ENCODE measurements around the gene SPRR5. TPM values are rescaled to one million over a fixed set of nuclear protein-coding genes. Genes with fewer than 3 reads are reported as not detected.

The SPRR5 gene
- total RNA-seq, 1 experiment from 2014 or later = not detected

GRCh38 chr1:152972196-152972886 is 25.3 kb downstream of the SPRR5 start:
- ChIA-PET POLR2A (ENCODE audit: unreplicated experiment) (no interaction called here), CTCF (no interaction called here)
- no peaks in the 10 kb centered on the region for H3K36me3 ChIP-seq (ENCODE audit: low read depth)
- intact Hi-C loops (cut with micrococcal nuclease; ENCODE audit: unreplicated experiment) = no loop called here
- H3K9me2 ChIP-seq (ENCODE audit: insufficient read depth) = no peaks in the 10 kb centered on the region
- no peak for DNase-seq
- no peak overlapping the region for H3K27ac ChIP-seq
- BruUV-seq (replicated peaks) = no TSS peak
- H3F3A ChIP-seq (ENCODE audit: insufficient read depth, low read depth) = no peaks in the 10 kb centered on the region; the same call in 1 of the 2 replicates
- no peaks in the 10 kb centered on the region for H3K9me3 ChIP-seq (ENCODE audit: insufficient read depth, low read depth)
- no peaks in the 10 kb centered on the region for H3K27me3 ChIP-seq (ENCODE audit: insufficient read depth, low read depth)
- no peaks in the 10 kb centered on the region for H4K20me1 ChIP-seq (ENCODE audit: insufficient read depth)
- TF ChIP-seq EZH2 (IDR thresholded peaks at IDR 0.05; ENCODE audit: low read depth) = no peak
- no peak for TF ChIP-seq CTCF (conservative IDR thresholded peaks at IDR 0.05)
- H2AFZ ChIP-seq = no peak overlapping the region
- no peak overlapping the region for H3K4me3 ChIP-seq
- no peak overlapping the region for H3K4me2 ChIP-seq
- H3K4me1 ChIP-seq (replicated peaks; ENCODE audit: insufficient read depth) = peaks cover 5% of the 10 kb centered on the region
- H3K79me2 ChIP-seq (ENCODE audit: low read depth) = no peaks in the 10 kb centered on the region

DNA sequence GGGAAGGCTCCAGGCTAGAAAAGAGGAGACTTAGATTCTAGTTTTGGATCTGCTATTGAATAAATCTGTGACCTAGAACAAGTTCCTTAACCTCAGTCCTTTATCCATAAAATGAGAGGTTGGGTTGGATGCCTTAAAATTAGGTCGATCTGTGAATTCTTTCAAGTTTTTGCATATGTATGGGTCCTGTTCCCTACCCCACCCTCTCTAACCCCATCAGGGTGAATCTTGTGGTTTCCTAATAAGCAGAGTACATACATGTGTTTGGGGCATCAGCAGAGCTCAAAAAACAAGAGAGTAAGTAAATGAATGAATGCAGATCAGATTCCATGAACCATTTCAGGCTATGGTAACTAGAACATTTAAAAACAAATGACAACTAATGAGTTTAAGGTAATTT is 29.7 kb downstream of the SPRR5 start:
- H3K4me3 ChIP-seq = no peak overlapping the region
- no peaks in the 10 kb centered on the region for H3K9me2 ChIP-seq (ENCODE audit: insufficient read depth)
- no peaks in the 10 kb centered on the region for H3F3A ChIP-seq (ENCODE audit: insufficient read depth, low read depth)
- ChIA-PET CTCF (no interaction called here), POLR2A (ENCODE audit: unreplicated experiment) (no interaction called here)
- no TSS peak for BruUV-seq (replicated peaks)
- no peak overlapping the region for H3K27ac ChIP-seq
- no peaks in the 10 kb centered on the region for H3K79me2 ChIP-seq (ENCODE audit: low read depth)
- no peaks in the 10 kb centered on the region for H3K9me3 ChIP-seq (ENCODE audit: insufficient read depth, low read depth)
- H3K27me3 ChIP-seq (ENCODE audit: insufficient read depth, low read depth) = no peaks in the 10 kb centered on the region
- H3K36me3 ChIP-seq (ENCODE audit: low read depth) = no peaks in the 10 kb centered on the region
- H2AFZ ChIP-seq = no peak overlapping the region
- no peaks in the 10 kb centered on the region for H4K20me1 ChIP-seq (ENCODE audit: insufficient read depth)
- DNase-seq = no peak
- H3K4me2 ChIP-seq = no peak overlapping the region
- intact Hi-C loops (cut with micrococcal nuclease; ENCODE audit: unreplicated experiment) = no loop called here
- H3K4me1 ChIP-seq (replicated peaks; ENCODE audit: insufficient read depth) = peaks cover 2% of the 10 kb centered on the region; the same call in 1 of the 2 replicates
- TF ChIP-seq CTCF (conservative IDR thresholded peaks at IDR 0.05) = no peak
- no peak for TF ChIP-seq EZH2 (IDR thresholded peaks at IDR 0.05; ENCODE audit: low read depth)

DNA sequence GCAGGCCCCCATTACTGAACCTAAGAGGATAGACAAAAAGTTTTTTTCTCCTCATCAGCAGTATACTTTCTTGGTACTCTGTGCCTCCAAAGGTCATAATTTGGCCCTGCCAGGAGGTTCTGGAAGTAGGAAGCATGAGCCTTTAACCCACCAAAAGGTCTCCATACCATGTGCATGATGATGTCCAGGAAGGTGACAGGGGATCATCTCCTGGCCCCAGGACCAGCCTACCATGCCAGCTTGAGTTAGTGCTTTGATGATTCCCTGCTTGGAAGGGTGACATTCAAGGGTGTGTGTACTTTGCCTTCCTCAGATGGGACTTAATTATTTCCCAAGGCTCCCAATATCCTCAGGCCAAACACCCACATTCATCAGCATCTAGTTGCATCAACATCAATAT is 30.6 kb downstream of the SPRR5 start:
- DNase-seq = no peak
- no peaks in the 10 kb centered on the region for H4K20me1 ChIP-seq (ENCODE audit: insufficient read depth)
- H3K36me3 ChIP-seq (ENCODE audit: low read depth) = no peaks in the 10 kb centered on the region
- H3K79me2 ChIP-seq (ENCODE audit: low read depth) = no peaks in the 10 kb centered on the region
- H2AFZ ChIP-seq = no peak overlapping the region
- no peak overlapping the region for H3K4me2 ChIP-seq
- H3K4me1 ChIP-seq (replicated peaks; ENCODE audit: insufficient read depth) = peaks cover 11% of the 10 kb centered on the region
- no TSS peak for BruUV-seq (replicated peaks)
- intact Hi-C loops (cut with micrococcal nuclease; ENCODE audit: unreplicated experiment) = no loop called here
- ChIA-PET CTCF (no interaction called here), POLR2A (ENCODE audit: unreplicated experiment) (interaction anchor here (0.6 kb wide), 1 partner anchor 175 kb away, joined by 5 read pairs; no protein-coding TSS in a partner anchor)
- TF ChIP-seq CTCF (conservative IDR thresholded peaks at IDR 0.05) (no peak), EZH2 (IDR thresholded peaks at IDR 0.05; ENCODE audit: low read depth) (no peak)
- H3K4me3 ChIP-seq = no peak overlapping the region
- H3K9me2 ChIP-seq (ENCODE audit: insufficient read depth) = no peaks in the 10 kb centered on the region
- no peak overlapping the region for H3K27ac ChIP-seq
- H3K27me3 ChIP-seq (ENCODE audit: insufficient read depth, low read depth) = no peaks in the 10 kb centered on the region
- no peaks in the 10 kb centered on the region for H3K9me3 ChIP-seq (ENCODE audit: insufficient read depth, low read depth)
- H3F3A ChIP-seq (ENCODE audit: insufficient read depth, low read depth) = no peaks in the 10 kb centered on the region
